Measurements from ENCODE around the gene MIS12.

DNA sequence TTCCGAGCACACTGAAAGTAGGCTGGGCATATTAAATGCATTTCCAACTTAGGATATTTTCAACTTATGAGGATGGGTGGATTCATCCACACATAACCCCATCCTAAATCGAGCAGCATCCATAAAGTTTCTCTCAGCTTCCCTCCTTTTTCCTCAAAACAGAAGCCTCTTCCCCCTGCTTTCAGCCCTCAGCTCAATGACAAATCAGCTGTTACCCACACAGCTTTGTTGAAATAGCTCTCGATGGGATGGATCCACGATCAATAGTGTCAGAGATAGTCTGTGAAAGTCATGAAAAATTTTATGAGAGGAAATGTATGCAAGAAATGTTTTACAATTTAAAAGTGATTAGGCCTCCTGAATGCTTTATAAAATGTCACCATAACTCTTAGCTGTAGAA lies 20.1 kb upstream of the MIS12 start:
- TF ChIP-seq JUNB (IDR thresholded peaks at IDR 0.05), result no peak
- TF ChIP-seq, protein P1, sequence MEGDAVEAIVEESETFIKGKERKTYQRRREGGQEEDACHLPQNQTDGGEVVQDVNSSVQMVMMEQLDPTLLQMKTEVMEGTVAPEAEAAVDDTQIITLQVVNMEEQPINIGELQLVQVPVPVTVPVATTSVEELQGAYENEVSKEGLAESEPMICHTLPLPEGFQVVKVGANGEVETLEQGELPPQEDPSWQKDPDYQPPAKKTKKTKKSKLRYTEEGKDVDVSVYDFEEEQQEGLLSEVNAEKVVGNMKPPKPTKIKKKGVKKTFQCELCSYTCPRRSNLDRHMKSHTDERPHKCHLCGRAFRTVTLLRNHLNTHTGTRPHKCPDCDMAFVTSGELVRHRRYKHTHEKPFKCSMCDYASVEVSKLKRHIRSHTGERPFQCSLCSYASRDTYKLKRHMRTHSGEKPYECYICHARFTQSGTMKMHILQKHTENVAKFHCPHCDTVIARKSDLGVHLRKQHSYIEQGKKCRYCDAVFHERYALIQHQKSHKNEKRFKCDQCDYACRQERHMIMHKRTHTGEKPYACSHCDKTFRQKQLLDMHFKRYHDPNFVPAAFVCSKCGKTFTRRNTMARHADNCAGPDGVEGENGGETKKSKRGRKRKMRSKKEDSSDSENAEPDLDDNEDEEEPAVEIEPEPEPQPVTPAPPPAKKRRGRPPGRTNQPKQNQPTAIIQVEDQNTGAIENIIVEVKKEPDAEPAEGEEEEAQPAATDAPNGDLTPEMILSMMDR (IDR thresholded peaks at IDR 0.05), result no peak
- TF ChIP-seq, protein P2, sequence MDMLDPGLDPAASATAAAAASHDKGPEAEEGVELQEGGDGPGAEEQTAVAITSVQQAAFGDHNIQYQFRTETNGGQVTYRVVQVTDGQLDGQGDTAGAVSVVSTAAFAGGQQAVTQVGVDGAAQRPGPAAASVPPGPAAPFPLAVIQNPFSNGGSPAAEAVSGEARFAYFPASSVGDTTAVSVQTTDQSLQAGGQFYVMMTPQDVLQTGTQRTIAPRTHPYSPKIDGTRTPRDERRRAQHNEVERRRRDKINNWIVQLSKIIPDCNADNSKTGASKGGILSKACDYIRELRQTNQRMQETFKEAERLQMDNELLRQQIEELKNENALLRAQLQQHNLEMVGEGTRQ (IDR thresholded peaks at IDR 0.05), result no peak
- TF ChIP-seq SMC3 (IDR thresholded peaks at IDR 0.05), result no peak
- TF ChIP-seq ESRRA (IDR thresholded peaks at IDR 0.05; ENCODE audit: borderline replicate concordance, low read length), result no peak
- no peak for TF ChIP-seq CHD4 (IDR thresholded peaks at IDR 0.05; ENCODE audit: borderline replicate concordance)
- no peak for TF ChIP-seq RCOR1 (IDR thresholded peaks at IDR 0.05; ENCODE audit: low read depth, low read length)
- no peak for TF ChIP-seq MYC (IDR thresholded peaks at IDR 0.05; ENCODE audit: borderline replicate concordance, low read length)
- TF ChIP-seq CEBPB (IDR thresholded peaks at IDR 0.05), result no peak
- no peak for TF ChIP-seq MAFK (IDR thresholded peaks at IDR 0.05; ENCODE audit: partially characterized antibody)
- TF ChIP-seq, protein P3, sequence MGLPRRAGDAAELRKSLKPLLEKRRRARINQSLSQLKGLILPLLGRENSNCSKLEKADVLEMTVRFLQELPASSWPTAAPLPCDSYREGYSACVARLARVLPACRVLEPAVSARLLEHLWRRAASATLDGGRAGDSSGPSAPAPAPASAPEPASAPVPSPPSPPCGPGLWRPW (IDR thresholded peaks at IDR 0.05), result no peak
- TF ChIP-seq, protein P4, sequence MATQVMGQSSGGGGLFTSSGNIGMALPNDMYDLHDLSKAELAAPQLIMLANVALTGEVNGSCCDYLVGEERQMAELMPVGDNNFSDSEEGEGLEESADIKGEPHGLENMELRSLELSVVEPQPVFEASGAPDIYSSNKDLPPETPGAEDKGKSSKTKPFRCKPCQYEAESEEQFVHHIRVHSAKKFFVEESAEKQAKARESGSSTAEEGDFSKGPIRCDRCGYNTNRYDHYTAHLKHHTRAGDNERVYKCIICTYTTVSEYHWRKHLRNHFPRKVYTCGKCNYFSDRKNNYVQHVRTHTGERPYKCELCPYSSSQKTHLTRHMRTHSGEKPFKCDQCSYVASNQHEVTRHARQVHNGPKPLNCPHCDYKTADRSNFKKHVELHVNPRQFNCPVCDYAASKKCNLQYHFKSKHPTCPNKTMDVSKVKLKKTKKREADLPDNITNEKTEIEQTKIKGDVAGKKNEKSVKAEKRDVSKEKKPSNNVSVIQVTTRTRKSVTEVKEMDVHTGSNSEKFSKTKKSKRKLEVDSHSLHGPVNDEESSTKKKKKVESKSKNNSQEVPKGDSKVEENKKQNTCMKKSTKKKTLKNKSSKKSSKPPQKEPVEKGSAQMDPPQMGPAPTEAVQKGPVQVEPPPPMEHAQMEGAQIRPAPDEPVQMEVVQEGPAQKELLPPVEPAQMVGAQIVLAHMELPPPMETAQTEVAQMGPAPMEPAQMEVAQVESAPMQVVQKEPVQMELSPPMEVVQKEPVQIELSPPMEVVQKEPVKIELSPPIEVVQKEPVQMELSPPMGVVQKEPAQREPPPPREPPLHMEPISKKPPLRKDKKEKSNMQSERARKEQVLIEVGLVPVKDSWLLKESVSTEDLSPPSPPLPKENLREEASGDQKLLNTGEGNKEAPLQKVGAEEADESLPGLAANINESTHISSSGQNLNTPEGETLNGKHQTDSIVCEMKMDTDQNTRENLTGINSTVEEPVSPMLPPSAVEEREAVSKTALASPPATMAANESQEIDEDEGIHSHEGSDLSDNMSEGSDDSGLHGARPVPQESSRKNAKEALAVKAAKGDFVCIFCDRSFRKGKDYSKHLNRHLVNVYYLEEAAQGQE (IDR thresholded peaks at IDR 0.05), result no peak

Data from A549 (cell line).